B cell (primary cell): ENCODE measurements around the gene LAIR2.

Experiments used
- CTCF ChIP-seq: fragments of 200-600 bp; IDR thresholded peaks from one replicate; pipeline ENCODE4 v1.8.0; 2022; ENCODE audit warnings: antibody characterized with exemption, mild to moderate bottlenecking
- EZH2 ChIP-seq: IDR thresholded peaks from 2 replicates; pipeline ENCODE4 v1.6.1; 2012; ENCODE audit warnings: borderline replicate concordance, low read depth, mild to moderate bottlenecking, moderate library complexity, low read length; ENCODE audit not compliant: insufficient read depth, poor library complexity, severe bottlenecking

GRCh38 chr19:54459282-54460229, 43.1 kb upstream of the LAIR2 start:
- TF ChIP-seq CTCF = no peak
- TF ChIP-seq EZH2 = no peak
